ENCODE results near the gene PHKG1. TPM values are rescaled to one million over a fixed set of nuclear protein-coding genes. Genes with fewer than 3 reads are reported as not detected.

Gene PHKG1
- total RNA-seq, 1 experiment from 2014 or later, result 1.1 TPM

GRCh38 chr7:56127241-56127975, 34.7 kb upstream of the PHKG1 start:
- BruUV-seq (replicated peaks), result no TSS peak
- H3K27me3 ChIP-seq (ENCODE audit: insufficient read depth, low read length), result no peaks in the 10 kb centered on the region
- DNase-seq (ENCODE audit: low read depth, low spot score) (no peak), ATAC-seq (no peak)
- H3K9me3 ChIP-seq (ENCODE audit: control insufficient read depth in 1 of 2, insufficient read depth in 1 of 2, low read depth in 1 of 2, low read length in 2 of 2), result no peaks in the 10 kb centered on the region
- H3K4me1 ChIP-seq (ENCODE audit: control insufficient read depth in 1 of 2, insufficient read depth in 2 of 2, low read length in 2 of 2), result no peaks in the 10 kb centered on the region
- no peaks in the 10 kb centered on the region for H3K9me2 ChIP-seq (ENCODE audit: insufficient read depth)
- ChIA-PET CTCF (no interaction called here), POLR2A (no interaction called here), RAD21 (ENCODE audit: low non-redundant PET in 1 of 2, low total read pairs in 2 of 2, uncharacterized antibody in 2 of 2, unreplicated experiment in 2 of 2) (no interaction called here)
- H3K9ac ChIP-seq (ENCODE audit: low read length), result no peak overlapping the region
- H3K4me3 ChIP-seq (replicated peaks in 1 of 2; ENCODE audit: low read depth in 1 of 2, low read length in 2 of 2), result no peak overlapping the region
- no peak overlapping the region for H3K4me2 ChIP-seq (ENCODE audit: low read length)
- H3K36me3 ChIP-seq (ENCODE audit: control insufficient read depth in 1 of 2, insufficient read depth in 2 of 2, low read length in 2 of 2), result no peaks in the 10 kb centered on the region
- no peaks in the 10 kb centered on the region for H4K20me1 ChIP-seq (ENCODE audit: insufficient read depth)
- no peak overlapping the region for H3K27ac ChIP-seq (ENCODE audit: low read depth, low read length)
- no peak for TF ChIP-seq ATF3 (IDR thresholded peaks at IDR 0.05)
- TF ChIP-seq EZH2 (IDR thresholded peaks at IDR 0.05), result no peak
- TF ChIP-seq ZNF274 (IDR thresholded peaks at IDR 0.05; ENCODE audit: low read depth, low read length), result no peak
- no peak for TF ChIP-seq POLR2AphosphoS5 (IDR thresholded peaks at IDR 0.05; ENCODE audit: low read depth, low read length)
- TF ChIP-seq EZH2phosphoT487 (IDR thresholded peaks at IDR 0.05; ENCODE audit: borderline replicate concordance), result no peak
- TF ChIP-seq SIN3A (IDR thresholded peaks at IDR 0.05; ENCODE audit: low read depth), result no peak
- TF ChIP-seq REST (IDR thresholded peaks at IDR 0.05; ENCODE audit: low read depth), result no peak
- no peak for TF ChIP-seq RAD21 (IDR thresholded peaks at IDR 0.05; ENCODE audit: low read depth)
- TF ChIP-seq MAX (IDR thresholded peaks at IDR 0.05), result no peak
- TF ChIP-seq SP1 (IDR thresholded peaks at IDR 0.05; ENCODE audit: low read depth), result no peak
- no peak for TF ChIP-seq CEBPB (IDR thresholded peaks at IDR 0.05; ENCODE audit: low read depth)
- no peak for TF ChIP-seq JUND (IDR thresholded peaks at IDR 0.05)
- no peak for TF ChIP-seq SRF (IDR thresholded peaks at IDR 0.05; ENCODE audit: low read depth)
- H2AFZ ChIP-seq (ENCODE audit: low read depth, low read length, poor library complexity, severe bottlenecking), result no peak overlapping the region
- intact Hi-C loops (cut with micrococcal nuclease), result no loop called here
- H3K79me2 ChIP-seq (ENCODE audit: insufficient read depth, low read length), result no peaks in the 10 kb centered on the region

Measured in HCT116 (cell line).